Heart right ventricle (tissue), 16 donors: ENCODE results near the gene RAPGEF5. TPM values are rescaled to one million over a fixed set of nuclear protein-coding genes. Genes with fewer than 3 reads are reported as not detected.
A peak's percentile ranks its signal among the peaks of the same experiment; 100 is the strongest.

Experiments
- ATAC-seq, 8 donors: fragments of 200-7000 bp; cut with Tn5 transposase; one replicate each; pipeline ENCODE4 v1.9.1; 2020; ENCODE audit warnings: mild to moderate bottlenecking in 8 of 8, moderate library complexity in 8 of 8, moderate number of reproducible peaks in 1 of 8
- DNase-seq, 2 donors: peaks; one replicate each; pipeline ENCODE4 v3.0.0-alpha.2; 2020
- H3K27ac ChIP-seq, 10 donors: fragments of 200-600 bp; sonication (generic) in 2 of 10; one replicate each; pipeline versions ENCODE4 v1.5.0 to v1.8.0; 2020 to 2022; ENCODE audit warnings: mild to moderate bottlenecking in 3 of 10
- H3K27me3 ChIP-seq, 7 donors: fragments of 200-600 bp; one replicate each; pipeline ENCODE4 v1.8.0; 2021 to 2022; ENCODE audit warnings: mild to moderate bottlenecking in 2 of 7
- H3K36me3 ChIP-seq, 9 donors: fragments of 200-600 bp; sonication (generic) in 1 of 9; one replicate each; pipeline versions ENCODE4 v1.5.0 to v1.8.0; 2020 to 2022; ENCODE audit warnings: mild to moderate bottlenecking in 2 of 9
- H3K4me1 ChIP-seq, 9 donors: fragments of 200-600 bp; sonication (generic) in 1 of 9; one replicate each; pipeline versions ENCODE4 v1.5.0 to v1.8.0; 2020 to 2022; ENCODE audit warnings: mild to moderate bottlenecking in 4 of 9
- H3K4me3 ChIP-seq, 10 donors: fragments of 200-600 bp; sonication (generic) in 2 of 10; one replicate each; pipeline versions ENCODE4 v1.5.0 to v1.8.0; 2020 to 2022; ENCODE audit warnings: mild to moderate bottlenecking in 7 of 10, moderate library complexity in 2 of 10
- H3K9me3 ChIP-seq, 11 donors: fragments of 200-600 bp in 10 of 11; sonication (generic) in 2 of 11; one replicate each; pipeline versions ENCODE4 v1.5.0 to v1.8.0; 2013 to 2022; ENCODE audit warnings: mild to moderate bottlenecking in 2 of 11, control low read depth in 1 of 11, moderate library complexity in 1 of 11
- WGBS, 2 donors: extraction: QIAGEN DNeasy Blood & Tissue Kit; methylation state at CpG; one replicate each; pipeline ENCODE4 v1.1.7; 2013; ENCODE audit warnings: inconsistent platforms in 1 of 2; 5-methylcytosine and 5-hydroxymethylcytosine counted together
- intact Hi-C, 10 donors: fragments of 100-400 bp; cut with DNase I; formaldehyde crosslinking; loops; one replicate each; pipeline versions ENCODE4 v1.11.1 to v1.14.2; 2022
- polyA plus RNA-seq, 2 donors: library from polyadenylated mRNA; stranded (reverse); fragments of 200-250 nt; gene quantifications; one replicate each; pipeline ENCODE4 v1.2.3, GENCODE V29; 2013
- total RNA-seq, 10 donors: library from RNA; stranded (reverse); fragmentation: NEBNext Ultra II Directional in 3 of 10; extraction: Animal tissue kit (Norgen Biotek cat#: 25700) in 3 of 10; gene quantifications; one replicate each; pipeline versions ENCODE4 v1.2.1 to v1.2.4, GENCODE V29; 2021 to 2023
- TF ChIP-seq, protein P1 (sequence below), 9 donors: fragments of 200-600 bp; sonication (generic) in 2 of 9; IDR thresholded peaks; one replicate each; pipeline versions ENCODE4 v1.5.0 to v1.8.0; 2021 to 2022; ENCODE audit warnings: antibody characterized with exemption in 9 of 9, mild to moderate bottlenecking in 5 of 9, moderate library complexity in 1 of 9
- donor health status: Arrhythmogenic right ventricular cardiomyopathy.
- donor health status: ischemic (EF 13 %, LVEDD 7.1; RV severe dilation, severe dysfunction).
- donor health status: healthy with polysubstance abuse.
- donor health status: DM: no; HTN: yes; CAD: no.
- donor health status: DM: no; HTN: no; CAD: no.
- donor health status: ischemic (EF 25% LVEDD 6.9; RV normal size, moderate dysfunction).
- donor health status: ischemic (EF 25% LVEDD 5.7; RV mildly dilated, moderate dysfunction).
- donor health status: healthy.
- donor health status: DM: yes; HTN: yes; CAD: no.
- donor health status: Ischemic cardiomyopathy.
- donor health status: ischemic (EF 35%, LVEDD 5.7; RV mildly dilated, moderate dysfunction).
- donor health status: nonischemic (EF 11% LVEDD 7.7; RV severe dilation, severe dysfunction).
- donor health status: DM: yes; HTN: yes; CAD: no.
- donor health status: PGD.
- donor health status: ischemic (EF 29% LVEDD 5.4; RV normal size, mild dysfunction).
- donor health status: nonischemic (EF 23%, LVEDD 6.1; RV moderate dilation, normal function).

RAPGEF5 gene
- total and polyA plus RNA-seq, 12 donors = 4.3 to 33.3 (median 14.3) TPM

DNA sequence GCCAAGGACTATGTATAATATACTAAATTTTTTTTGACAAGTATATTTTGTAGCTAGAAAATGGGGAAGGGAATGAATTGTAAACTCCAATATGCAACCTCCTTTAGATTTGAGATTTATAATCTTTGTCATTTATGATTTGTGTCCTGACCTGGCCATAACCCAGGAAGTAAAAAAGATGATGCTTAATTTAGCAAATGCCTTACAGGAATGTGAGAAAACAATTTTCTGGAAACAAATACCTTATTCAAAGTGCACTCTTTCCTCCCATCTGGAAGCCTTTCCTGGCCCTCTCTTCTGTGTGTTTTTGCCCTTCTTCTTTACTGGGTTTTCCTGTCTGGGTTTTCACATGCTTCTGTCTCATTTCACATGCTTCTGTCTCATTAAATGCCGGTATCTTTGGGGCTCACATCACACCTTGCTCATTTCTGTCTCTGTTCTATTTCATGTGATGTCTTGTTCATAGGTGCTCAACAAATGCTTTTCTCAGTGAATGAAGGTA is 149.2 kb downstream of the RAPGEF5 start:
- WGBS, 2 donors = 40 to 89% methylated on average over 1 of the region's 1 CpG
- TF ChIP-seq, protein P1, sequence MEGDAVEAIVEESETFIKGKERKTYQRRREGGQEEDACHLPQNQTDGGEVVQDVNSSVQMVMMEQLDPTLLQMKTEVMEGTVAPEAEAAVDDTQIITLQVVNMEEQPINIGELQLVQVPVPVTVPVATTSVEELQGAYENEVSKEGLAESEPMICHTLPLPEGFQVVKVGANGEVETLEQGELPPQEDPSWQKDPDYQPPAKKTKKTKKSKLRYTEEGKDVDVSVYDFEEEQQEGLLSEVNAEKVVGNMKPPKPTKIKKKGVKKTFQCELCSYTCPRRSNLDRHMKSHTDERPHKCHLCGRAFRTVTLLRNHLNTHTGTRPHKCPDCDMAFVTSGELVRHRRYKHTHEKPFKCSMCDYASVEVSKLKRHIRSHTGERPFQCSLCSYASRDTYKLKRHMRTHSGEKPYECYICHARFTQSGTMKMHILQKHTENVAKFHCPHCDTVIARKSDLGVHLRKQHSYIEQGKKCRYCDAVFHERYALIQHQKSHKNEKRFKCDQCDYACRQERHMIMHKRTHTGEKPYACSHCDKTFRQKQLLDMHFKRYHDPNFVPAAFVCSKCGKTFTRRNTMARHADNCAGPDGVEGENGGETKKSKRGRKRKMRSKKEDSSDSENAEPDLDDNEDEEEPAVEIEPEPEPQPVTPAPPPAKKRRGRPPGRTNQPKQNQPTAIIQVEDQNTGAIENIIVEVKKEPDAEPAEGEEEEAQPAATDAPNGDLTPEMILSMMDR (IDR thresholded peaks at IDR 0.05) = no peak
- peak overlapping the region in 5 of 10 donors; percentile 1 to 89 (median 24) for H3K27ac ChIP-seq
- no peaks in the 10 kb centered on the region for H3K9me3 ChIP-seq
- H3K4me3 ChIP-seq = no peak overlapping the region
- H3K4me1 ChIP-seq = peaks cover 15 to 99% (median 68%) of the 10 kb centered on the region in 9 donors
- H3K27me3 ChIP-seq = no peaks in the 10 kb centered on the region
- ATAC-seq = no peak
- intact Hi-C loops = no loop called here
- no peak for DNase-seq
- H3K36me3 ChIP-seq = peaks cover 0 to 15% (median 0%) of the 10 kb centered on the region in 9 donors

DNA sequence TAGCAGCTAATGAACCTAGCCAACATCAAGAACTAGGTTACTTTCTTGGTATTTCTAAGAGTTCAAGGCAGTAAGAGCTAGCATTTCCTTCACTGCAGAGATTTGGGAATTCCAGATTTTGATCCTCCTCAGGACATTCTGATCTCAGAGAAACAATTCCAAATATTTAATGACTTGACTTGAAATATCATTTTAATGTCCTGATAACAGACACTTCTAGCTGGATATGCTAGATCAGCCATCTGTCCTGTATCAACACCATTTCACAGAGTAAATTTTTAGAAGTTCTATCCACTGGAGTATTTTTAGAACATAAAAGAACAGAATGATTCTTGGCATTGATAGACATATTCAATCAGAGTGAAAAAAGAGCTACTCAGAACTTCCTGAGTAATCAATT is 151.3 kb downstream of the RAPGEF5 start:
- Histone ChIP-seq H3K27me3 (no peaks in the 10 kb centered on the region), H3K4me1 (peaks cover 13 to 99% (median 60%) of the 10 kb centered on the region in 9 donors), H3K36me3 (peaks cover 0 to 24% (median 0%) of the 10 kb centered on the region in 9 donors), H3K9me3 (no peaks in the 10 kb centered on the region), H3K27ac (peak overlapping the region in 6 of 10 donors; percentile 15 to 59 (median 31)), H3K4me3 (no peak overlapping the region)
- TF ChIP-seq, protein P1 (IDR thresholded peaks at IDR 0.05) = no peak
- no peak for DNase-seq
- intact Hi-C loops = no loop called here
- ATAC-seq = peak in 2 of 8 donors; percentile 17 to 49

DNA sequence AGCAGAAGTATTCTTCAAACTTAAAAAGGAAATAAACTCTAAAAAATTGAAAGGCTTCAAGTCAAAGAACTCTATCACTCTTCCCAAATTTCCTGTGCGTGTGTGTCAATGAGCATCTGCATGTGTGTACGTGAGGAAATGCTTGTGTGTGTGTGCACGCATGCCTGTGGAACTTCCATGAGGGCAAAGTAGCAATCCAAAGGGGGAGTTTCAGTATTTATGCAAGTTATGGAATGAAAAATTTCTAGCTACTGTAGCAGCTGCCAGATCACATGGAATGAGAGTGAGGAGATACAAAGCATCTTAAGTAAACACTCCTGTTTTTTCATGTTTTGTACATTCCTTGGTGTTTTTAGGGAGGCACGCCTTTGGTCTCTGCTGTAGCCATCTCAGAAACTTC is 152.6 kb downstream of the RAPGEF5 start:
- WGBS, 2 donors = 49 to 65% methylated on average over 4 of the region's 4 CpGs
- intact Hi-C loops = no loop called here
- peak overlapping the region in 4 of 10 donors; percentile 12 to 59 (median 28) for H3K27ac ChIP-seq
- peaks cover 7 to 99% (median 54%) of the 10 kb centered on the region in 9 donors for H3K4me1 ChIP-seq
- H3K27me3 ChIP-seq = no peaks in the 10 kb centered on the region
- DNase-seq = no peak
- H3K9me3 ChIP-seq = no peaks in the 10 kb centered on the region
- peaks cover 0 to 30% (median 0%) of the 10 kb centered on the region in 9 donors for H3K36me3 ChIP-seq
- no peak overlapping the region for H3K4me3 ChIP-seq
- TF ChIP-seq, protein P1 (IDR thresholded peaks at IDR 0.05) = no peak
- no peak for ATAC-seq

DNA sequence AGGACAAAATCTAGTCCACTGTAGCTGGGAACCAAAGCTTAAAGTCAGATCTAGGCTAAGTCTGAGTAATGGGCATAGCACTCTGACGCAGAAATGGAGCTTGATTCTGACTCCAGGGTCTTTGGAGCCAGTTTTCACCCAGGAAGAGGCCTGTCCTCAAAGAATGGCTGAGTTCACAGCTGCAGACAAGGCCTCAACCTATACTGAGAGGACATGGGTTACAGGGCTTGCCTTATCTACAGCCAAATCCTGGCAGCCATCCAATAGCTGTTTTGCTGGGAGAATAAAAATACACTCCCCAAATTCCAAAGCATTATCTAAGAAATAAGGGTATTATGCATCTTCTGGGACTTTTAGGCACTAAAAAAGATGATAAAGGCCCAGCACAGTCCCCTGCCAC is 154.8 kb downstream of the RAPGEF5 start:
- Histone ChIP-seq H3K36me3 (peaks cover 0 to 39% (median 5%) of the 10 kb centered on the region in 9 donors), H3K4me1 (peaks cover 0 to 77% (median 34%) of the 10 kb centered on the region in 9 donors), H3K27me3 (no peaks in the 10 kb centered on the region), H3K9me3 (no peaks in the 10 kb centered on the region), H3K4me3 (no peak overlapping the region), H3K27ac (peak overlapping the region in 2 of 10 donors; percentile 4)
- ATAC-seq (peak in 3 of 8 donors; percentile 16 to 35 (median 29)), DNase-seq (no peak)
- intact Hi-C loops = no loop called here
- TF ChIP-seq, protein P1 (IDR thresholded peaks at IDR 0.05) = no peak
- 80 to 90% methylated on average over 1 of the region's 1 CpG for WGBS, 2 donors
